Right ventricle myocardium inferior (tissue), 1 donor: ENCODE results near the gene ADPRS. TPM values are rescaled to one million over a fixed set of nuclear protein-coding genes. Genes with fewer than 3 reads are reported as not detected.

Experiments used
- ATAC-seq: fragments of 200-7000 bp; cut with Tn5 transposase; one replicate; pipeline ENCODE4 v1.9.1; 2020; ENCODE audit warnings: mild to moderate bottlenecking, moderate library complexity
- DNase-seq: peaks from one replicate; pipeline ENCODE4 v3.0.0; 2021; ENCODE audit errors: missing footprints
- intact Hi-C: fragments of 100-400 bp; cut with DNase I; formaldehyde crosslinking; loops from one replicate; pipeline ENCODE4 v1.11.0; 2022
- total RNA-seq: library from RNA; stranded (reverse); fragmentation: NEBNext Ultra II Directional; extraction: Animal tissue kit (Norgen Biotek cat#: 25700); gene quantifications from one replicate; pipeline ENCODE4 v1.2.1, GENCODE V29; 2021
- donor health status: DM: no; HTN: yes; CAD: no; lungs with severe emphysema.

Gene ADPRS
- total RNA-seq, 1 donor from 2014 or later: 18.1 TPM

DNA sequence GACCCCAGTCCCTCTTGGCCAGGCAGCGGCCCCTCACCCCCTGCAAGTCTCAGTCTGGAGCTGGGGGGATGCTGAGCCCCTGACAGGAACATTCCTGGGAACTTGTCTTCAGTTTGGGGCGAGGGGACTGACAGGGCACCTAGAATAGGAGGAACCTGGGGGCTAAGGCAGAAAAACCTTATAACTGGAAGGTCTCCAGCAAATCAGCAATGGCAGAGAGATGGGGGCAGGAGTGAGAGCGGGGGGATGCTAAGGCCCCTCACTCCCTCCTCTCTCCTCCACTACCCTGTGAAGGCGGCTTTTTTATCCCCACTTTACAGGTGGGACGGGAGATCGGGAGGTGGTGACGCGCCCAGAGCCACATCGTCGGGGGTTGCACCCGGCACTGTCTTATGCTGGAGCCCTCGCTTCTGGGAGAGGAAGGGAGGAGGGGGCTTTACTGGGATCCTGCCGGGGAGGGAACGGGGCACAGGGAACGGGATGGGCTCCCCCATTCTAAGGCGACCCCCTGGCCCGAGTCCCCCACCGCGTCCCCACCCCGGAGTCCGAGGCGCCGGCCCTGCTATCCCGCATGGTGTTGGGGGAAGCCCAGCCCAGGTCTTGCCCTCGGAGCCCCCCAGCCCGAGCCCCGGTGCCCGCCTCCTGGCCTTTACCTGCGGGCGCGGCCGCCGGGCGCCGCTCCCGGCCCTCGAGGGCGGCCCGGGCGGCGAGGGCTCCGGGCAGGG lies 35.9 kb downstream of the ADPRS start:
- ATAC-seq (no peak), DNase-seq (no peak)
- intact Hi-C loops: no loop called here

- ATAC-seq: peak; percentile 66
- intact Hi-C loops: no loop called here
- no peak for DNase-seq
Observed at GRCh38 chr1:36125129-36125991, 36.7 kb downstream of the ADPRS start, which contains the start of gene COL8A2. COL8A2 (minus strand) TSS chr1:36125222; CDS start chr1:36100242, 24,980 bp downstream.

DNA sequence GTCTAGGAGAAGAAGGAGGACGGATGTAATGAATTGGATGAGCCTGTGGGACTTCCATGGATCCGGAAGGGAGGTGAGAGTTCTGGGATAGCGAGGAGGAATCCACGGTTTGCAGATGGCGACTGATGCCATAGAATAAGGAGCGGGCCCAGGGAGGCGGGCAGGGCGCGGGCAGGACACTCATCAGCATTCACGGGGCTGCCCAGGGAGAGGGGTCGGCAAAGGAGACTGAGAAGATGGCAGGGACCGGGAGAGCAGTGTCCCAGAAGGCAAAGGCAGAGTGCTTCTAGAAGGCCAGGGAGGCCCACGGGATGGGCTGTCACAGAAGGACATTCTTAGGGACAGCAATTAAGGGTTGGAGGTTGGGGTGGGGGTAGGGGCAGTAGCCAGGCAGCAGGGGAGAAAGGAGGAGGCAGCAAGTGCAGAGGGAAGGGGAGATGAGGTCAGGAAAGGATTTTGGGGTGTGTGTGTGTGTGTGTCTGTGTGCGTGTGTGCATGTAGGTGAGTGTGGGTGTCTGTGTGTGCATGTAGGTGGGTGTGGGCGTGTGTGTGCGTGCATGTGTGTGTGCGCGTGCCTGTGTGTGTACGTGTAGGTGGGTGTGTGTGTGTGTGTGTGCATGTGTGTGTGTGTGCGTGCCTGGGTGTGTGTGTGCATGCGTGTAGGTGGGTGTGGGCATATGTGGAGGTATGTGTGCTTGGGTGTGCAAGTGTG lies 37.5 kb downstream of the ADPRS start:
- DNase-seq (no peak), ATAC-seq (no peak)
- intact Hi-C loops: no loop called here

DNA sequence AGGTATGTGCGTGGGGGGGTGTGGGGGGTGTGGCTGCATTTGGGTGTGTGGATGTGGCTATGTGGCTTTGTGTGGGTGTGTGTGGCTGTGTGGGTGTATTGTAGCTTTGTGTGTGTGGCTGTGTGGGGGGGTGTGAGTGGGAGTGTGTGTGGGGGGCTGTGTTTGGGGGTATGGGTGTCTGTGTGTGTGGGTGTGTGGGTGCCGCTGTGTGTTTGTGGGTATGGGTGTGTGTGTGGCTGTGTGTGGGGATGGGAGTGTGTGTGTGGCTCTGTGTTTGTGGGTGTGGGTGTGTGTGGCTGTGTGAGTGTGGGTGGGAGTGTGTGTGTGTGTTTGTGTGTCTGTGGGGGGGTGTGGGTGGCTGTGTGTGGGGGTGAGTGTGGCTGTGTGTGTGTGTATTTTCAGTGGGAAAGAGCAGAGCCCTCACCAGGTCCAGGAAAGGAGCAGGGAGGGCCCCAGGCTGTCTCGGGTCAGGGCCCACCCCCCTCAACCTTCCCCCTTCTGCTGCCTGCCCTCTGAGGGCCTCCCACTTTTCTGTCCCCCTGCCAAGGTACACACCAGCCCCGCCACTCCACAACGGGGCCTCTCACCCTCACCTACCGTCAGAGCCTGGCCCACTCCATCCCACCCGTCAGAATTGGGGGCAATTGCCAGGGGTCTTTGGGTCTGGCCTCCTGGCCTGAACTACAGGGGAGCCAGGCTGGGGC lies 38.3 kb downstream of the ADPRS start:
- DNase-seq (no peak), ATAC-seq (no peak)
- intact Hi-C loops: no loop called here

GRCh38 chr1:36128126-36128904 lies 39.6 kb downstream of the ADPRS start:
- intact Hi-C loops: no loop called here
- DNase-seq (no peak), ATAC-seq (no peak)

DNA sequence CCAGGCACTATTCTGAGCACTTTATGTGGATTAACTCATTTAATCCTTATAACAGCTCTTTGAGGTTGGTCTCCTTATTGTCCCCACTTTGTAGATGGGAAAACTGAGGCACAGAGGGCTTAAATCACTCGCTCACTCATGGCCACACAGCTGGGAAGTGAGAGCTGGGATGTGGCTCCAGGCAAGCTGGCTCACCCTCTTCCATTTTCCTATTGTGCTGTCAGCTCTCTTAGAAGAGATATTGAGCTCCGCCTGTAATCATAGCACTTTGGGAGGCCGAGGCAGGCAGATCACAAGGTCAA lies 40.2 kb downstream of the ADPRS start:
- intact Hi-C loops: no loop called here
- ATAC-seq (no peak), DNase-seq (no peak)

- DNase-seq: no peak
- no peak for ATAC-seq
- intact Hi-C loops: no loop called here
Observed at GRCh38 chr1:36132029-36132428, 43.3 kb downstream of the ADPRS start.

DNA sequence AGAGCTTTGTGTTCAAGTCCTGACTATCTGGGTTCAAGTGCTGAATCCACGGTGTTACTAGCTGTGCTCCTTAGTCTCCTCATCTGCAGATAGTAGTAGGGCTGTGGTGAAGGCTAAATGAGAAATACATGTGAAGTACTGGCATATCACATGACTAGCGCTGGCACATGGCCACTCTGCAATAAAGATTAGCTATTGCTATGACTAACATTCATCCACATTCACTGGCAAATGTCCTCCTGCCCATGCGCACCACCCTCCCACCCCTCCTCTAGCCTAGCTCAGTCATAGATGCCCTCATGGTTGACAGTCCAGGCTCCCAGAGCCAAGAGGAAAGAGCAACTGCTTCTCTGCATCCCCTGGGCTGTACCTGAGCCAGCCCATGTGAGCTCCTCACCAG lies 44.8 kb downstream of the ADPRS start:
- ATAC-seq (peak; percentile 34), DNase-seq (no peak)
- intact Hi-C loops: no loop called here

DNA sequence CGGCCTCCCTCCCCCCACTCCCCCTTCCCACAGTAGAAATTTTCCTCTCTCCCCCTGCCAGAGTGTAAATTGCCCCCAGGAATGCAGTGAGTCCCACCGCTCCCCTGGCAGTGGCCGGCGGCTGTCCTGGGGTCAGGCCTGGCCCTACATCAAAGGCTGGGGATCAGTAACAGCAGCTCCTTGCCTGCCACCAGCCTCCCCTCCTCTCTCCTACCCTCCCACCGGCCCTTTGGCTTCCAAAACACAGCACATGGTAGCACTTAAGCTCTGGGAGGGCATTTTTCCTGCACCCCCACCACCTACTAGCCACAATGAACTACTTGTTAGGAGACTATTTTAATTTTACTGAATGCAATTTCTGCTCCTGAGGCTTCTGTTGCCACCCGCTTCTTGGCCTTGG lies 45.3 kb downstream of the ADPRS start:
- intact Hi-C loops: loop anchor here (2.0 kb wide), 1 partner anchor 35 kb away; no protein-coding TSS in a partner anchor
- ATAC-seq: no peak
- no peak for DNase-seq

DNA sequence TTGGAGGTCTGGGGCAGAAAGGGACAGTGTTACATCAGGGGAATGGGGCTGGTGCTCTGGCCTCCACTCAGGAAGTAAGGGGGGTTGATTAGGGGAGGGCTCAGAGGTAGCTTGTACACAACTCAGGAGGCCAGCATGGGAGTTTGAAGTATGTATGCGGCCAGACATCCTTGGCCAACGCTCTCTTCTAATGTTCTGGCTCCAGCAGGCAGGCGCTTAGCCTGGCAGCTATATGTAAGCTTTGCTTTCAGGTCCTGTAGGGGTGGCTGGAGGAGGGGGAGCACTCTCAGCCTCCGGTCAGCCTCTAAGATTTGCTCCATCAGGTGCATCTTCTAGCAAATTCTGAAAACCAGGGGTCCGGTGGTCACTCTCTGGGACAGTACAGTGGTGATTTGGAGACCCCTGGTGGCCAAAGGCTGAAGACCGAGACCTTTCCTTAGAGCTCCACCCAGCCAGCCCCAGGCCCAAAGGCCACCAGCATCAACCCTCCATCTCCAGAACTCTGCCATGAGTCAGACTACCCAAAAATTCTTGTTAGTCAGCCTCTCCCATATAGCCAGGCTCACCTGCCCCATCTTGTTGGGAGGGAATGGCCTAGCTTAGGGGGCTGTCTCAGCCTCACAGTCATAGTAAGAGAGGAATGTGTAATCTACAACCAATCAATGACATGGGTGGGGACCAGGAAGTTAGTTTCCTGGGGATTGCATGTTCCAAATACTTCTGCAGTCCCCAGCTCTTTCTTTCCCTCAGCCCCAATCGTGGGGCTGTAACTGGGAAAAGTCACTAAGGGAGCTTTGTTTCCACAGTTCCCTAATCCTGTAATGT lies 46.0 kb downstream of the ADPRS start:
- intact Hi-C loops: loop anchor here (2.0 kb wide), 1 partner anchor 36 kb away; no protein-coding TSS in a partner anchor
- DNase-seq (no peak), ATAC-seq (peak; percentile 66)

DNA sequence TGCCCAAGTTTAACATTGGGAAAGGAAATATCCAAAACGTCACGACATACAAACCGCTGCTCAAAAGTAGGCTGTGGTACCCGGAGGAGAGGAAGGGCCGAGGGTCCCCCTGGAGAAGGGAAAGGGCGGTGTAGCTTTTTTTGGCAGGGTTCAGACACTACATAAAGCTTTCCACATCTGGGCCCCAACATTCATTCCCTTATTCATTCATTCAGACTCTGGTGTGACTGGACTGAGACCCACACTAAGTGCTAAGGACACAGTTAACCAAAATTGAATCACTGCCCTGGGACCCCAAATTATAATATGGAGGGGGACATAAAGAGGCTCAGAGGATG lies 46.6 kb downstream of the ADPRS start:
- intact Hi-C loops: loop anchor here (2.0 kb wide), 1 partner anchor 36 kb away; no protein-coding TSS in a partner anchor
- ATAC-seq (no peak), DNase-seq (no peak)

DNA sequence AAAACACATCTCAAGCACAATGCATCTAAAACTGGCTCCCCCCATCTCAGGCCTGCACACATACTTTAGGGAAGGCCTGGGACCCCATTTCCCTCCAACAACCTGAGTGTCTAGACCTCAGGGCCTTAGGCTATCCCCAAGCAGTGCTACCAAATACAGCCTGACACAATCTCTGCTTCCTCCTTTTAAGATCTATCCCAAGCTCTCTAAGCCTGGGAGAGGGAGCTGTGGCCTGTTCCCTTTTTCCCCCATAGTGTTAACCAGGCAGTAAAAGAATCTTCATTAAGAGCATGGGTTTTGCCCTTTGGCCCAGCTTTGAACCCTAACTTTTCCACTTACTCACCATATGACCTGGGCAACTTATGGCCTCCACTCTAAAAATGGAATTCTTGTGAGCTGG lies 47.1 kb downstream of the ADPRS start:
- ATAC-seq: no peak
- intact Hi-C loops: loop anchor here (2.0 kb wide), 1 partner anchor 37 kb away; no protein-coding TSS in a partner anchor
- DNase-seq: no peak

GRCh38 chr1:36136535-36136934 lies 47.8 kb downstream of the ADPRS start:
- intact Hi-C loops: no loop called here
- DNase-seq (no peak), ATAC-seq (peak; percentile 58)

DNA sequence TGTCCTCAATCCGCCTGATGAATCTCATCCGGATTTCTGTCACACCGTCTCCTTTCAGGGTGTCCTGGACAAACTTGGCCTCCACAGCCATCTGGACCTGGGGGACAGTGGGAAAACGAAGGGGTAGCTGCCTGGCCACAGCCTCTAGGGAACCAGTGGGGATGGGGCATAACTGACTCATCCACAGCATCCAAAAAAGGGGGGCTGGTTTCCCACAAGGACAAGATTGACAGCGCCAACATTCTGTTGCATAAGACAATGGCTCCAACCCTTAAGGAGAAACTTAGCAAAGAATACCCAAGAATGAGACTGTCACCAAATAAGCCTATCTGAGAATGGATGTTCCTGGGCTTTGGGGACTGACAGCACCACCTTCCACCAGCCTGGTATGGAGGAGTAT lies 48.5 kb downstream of the ADPRS start:
- DNase-seq: no peak
- intact Hi-C loops: no loop called here
- no peak for ATAC-seq

GRCh38 chr1:36137776-36138175 lies 49.1 kb downstream of the ADPRS start:
- DNase-seq: no peak
- intact Hi-C loops: no loop called here
- no peak for ATAC-seq

- intact Hi-C loops: no loop called here
- DNase-seq (no peak), ATAC-seq (no peak)
Observed at GRCh38 chr1:36139521-36139920, 50.8 kb downstream of the ADPRS start.

- ATAC-seq (no peak), DNase-seq (no peak)
- intact Hi-C loops: no loop called here
Observed at GRCh38 chr1:36142121-36142520, 53.4 kb downstream of the ADPRS start.
